ENCODE data around the gene TULP4.

GRCh38 chr6:158284007-158284875, 28.0 kb upstream of the TULP4 start:
- TF ChIP-seq CTCF (IDR thresholded peaks at IDR 0.05) (no peak), ZFX (IDR thresholded peaks at IDR 0.05; ENCODE audit: borderline replicate concordance) (no peak)
